Memory B cell (primary cell): ENCODE results near the gene CLRN1.
"Not testable (repeated sequence)": the region's sequence is repeated elsewhere in the genome, so short reads cannot be mapped to it uniquely, and the experiment has no call there.

ENCODE experiments used
- ATAC-seq: fragments of 150-1000 bp; cut with Tn5 transposase; 2 replicates; pipeline ENCODE4 v1.10.0; 2021; ENCODE audit warnings: low read depth, mild to moderate bottlenecking, moderate library complexity
- DNase-seq, 2 donors: peaks; one replicate each; pipeline ENCODE4 v3.0.0; 2022; ENCODE audit warnings: low spot score in 2 of 2
- H3K27ac Mint-ChIP-seq: one replicate; pipeline ENCODE4 v1.8.0; 2022; ENCODE audit warnings: mild to moderate bottlenecking, moderate library complexity, mixed read lengths
- H3K27me3 Mint-ChIP-seq: one replicate; pipeline ENCODE4 v1.8.0; 2022; ENCODE audit warnings: mixed read lengths
- H3K36me3 Mint-ChIP-seq: one replicate; pipeline ENCODE4 v1.8.0; 2022; ENCODE audit warnings: mild to moderate bottlenecking, mixed read lengths
- H3K4me1 Mint-ChIP-seq: one replicate; pipeline ENCODE4 v1.8.0; 2022; ENCODE audit warnings: mixed read lengths
- H3K4me3 Mint-ChIP-seq: one replicate; pipeline ENCODE4 v1.8.0; 2022; ENCODE audit warnings: mild to moderate bottlenecking, moderate library complexity, mixed read lengths
- H3K9me3 Mint-ChIP-seq: one replicate; pipeline ENCODE4 v1.8.0; 2022; ENCODE audit warnings: mixed read lengths

The CLRN1 gene

DNA sequence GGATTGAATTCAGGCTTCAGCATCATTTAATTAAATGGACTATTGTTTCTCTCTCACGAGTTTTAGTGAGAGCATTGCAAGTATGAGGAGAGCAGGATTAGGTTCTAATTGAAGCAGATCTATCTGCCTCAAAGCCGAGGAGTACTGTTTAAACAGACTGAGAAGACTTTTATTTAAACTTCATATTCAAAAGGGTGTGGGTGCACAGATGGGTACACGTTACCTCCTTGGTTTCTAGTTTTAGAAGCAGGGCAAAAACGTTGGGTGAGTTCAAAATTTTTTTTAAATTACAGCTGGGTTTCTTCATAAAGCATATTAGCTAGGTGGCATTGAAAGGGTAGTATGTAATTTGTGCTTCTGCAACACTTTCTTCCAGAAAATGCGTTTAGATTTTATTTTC, 26.5 kb upstream of the CLRN1 start:
- DNase-seq, result no peak
- no peaks in the 10 kb centered on the region for H3K36me3 Mint-ChIP-seq
- no peak overlapping the region for H3K27ac Mint-ChIP-seq
- peaks cover 13% of the 10 kb centered on the region for H3K27me3 Mint-ChIP-seq
- H3K4me1 Mint-ChIP-seq, result no peaks in the 10 kb centered on the region
- peaks cover 5% of the 10 kb centered on the region for H3K9me3 Mint-ChIP-seq
- no peak for ATAC-seq
- no peak overlapping the region for H3K4me3 Mint-ChIP-seq

DNA sequence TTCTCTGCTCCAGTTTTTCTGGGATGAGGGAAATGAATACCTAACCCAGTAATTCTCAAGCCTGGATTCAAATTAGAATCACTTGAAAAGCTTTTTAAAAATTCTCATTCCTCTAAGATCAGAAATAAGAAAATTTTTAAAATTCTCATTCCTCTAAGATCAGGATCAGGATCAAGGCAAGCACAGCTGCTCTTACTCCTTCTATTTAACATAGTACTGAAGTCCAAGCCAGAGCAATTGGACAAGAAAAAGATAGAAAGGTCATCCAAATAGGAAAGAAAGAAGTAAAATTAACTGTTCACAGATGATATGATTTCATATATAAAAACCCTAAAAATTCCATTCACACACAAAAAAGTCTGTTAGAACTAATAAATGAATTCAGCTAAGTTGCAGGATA, 24.2 kb upstream of the CLRN1 start:
- ATAC-seq (no peak), DNase-seq (no peak)
- H3K9me3 Mint-ChIP-seq, result peaks cover 5% of the 10 kb centered on the region
- H3K27me3 Mint-ChIP-seq, result peaks cover 20% of the 10 kb centered on the region
- no peak overlapping the region for H3K27ac Mint-ChIP-seq
- no peak overlapping the region for H3K4me3 Mint-ChIP-seq
- no peaks in the 10 kb centered on the region for H3K36me3 Mint-ChIP-seq
- H3K4me1 Mint-ChIP-seq, result no peaks in the 10 kb centered on the region

DNA sequence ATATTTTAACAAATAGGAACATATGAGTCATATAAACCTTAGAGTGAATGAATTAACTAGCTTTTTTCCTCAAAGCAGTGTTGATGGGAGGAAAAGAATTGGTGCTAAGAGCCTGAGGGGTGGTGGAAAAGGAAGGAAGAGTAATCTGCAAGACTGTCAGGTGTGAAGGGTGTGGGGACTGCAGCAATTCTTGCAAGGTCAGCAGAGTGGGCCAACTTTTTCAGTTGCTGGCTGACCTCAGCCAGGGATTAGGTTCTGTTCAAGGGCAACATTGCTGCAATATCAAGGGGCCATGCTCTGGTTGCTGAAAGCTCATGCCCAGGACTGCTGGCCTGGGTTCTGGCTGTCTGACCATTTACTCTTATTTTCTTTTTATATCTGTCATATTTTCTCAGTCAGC, 23.0 kb upstream of the CLRN1 start:
- Mint-ChIP-seq H3K27me3 (peaks cover 18% of the 10 kb centered on the region), H3K36me3 (no peaks in the 10 kb centered on the region), H3K27ac (no peak overlapping the region), H3K4me1 (no peaks in the 10 kb centered on the region), H3K9me3 (peaks cover 5% of the 10 kb centered on the region), H3K4me3 (no peak overlapping the region)
- ATAC-seq (no peak), DNase-seq (no peak)

DNA sequence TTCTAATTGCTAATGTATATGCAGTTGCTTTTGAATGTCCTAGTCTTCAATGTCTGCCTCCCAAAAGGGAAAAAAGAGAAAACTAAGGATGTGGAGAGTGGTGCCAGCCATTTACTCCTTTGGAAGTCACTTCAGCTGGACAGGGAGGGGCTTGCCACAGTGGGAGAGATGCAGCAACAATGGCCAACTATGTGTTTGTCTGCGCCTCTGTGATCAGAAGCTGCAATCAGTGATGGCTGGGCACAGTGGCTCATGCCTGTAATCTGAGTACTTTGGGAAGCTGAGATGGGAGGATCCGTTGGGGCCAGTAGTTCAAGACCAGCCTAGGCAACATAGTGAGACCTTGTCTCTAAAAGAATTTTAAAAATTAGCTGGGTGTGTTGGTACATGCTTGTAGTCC, 16.7 kb upstream of the CLRN1 start:
- Mint-ChIP-seq H3K4me3 (no peak overlapping the region), H3K4me1 (peaks cover 2% of the 10 kb centered on the region), H3K36me3 (peaks cover 2% of the 10 kb centered on the region), H3K9me3 (peaks cover 10% of the 10 kb centered on the region), H3K27me3 (peaks cover 10% of the 10 kb centered on the region), H3K27ac (no peak overlapping the region)
- DNase-seq (no peak), ATAC-seq (no peak)

DNA sequence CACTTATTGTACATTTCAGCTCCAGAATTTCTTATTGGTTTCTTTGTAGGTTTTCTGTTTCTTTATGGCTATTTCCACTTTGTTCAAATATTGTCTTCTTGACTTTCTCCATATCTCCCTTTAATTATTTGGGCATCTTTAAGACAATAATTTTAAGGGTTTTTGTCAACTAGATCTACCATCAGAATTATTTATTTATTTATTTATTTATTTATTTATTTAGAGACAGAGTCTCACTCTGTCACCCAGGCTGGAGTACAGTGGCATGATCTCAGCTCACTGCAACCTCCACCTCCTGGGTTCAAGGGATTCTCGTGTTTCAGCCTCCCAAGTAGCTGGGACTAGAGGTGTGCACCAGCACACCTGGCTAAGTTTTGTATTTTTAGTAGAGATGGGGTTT, 15.9 kb upstream of the CLRN1 start:
- not testable (repeated sequence) for DNase-seq, H3K4me1 Mint-ChIP-seq, ATAC-seq, H3K4me3 Mint-ChIP-seq, H3K36me3 Mint-ChIP-seq, H3K9me3 Mint-ChIP-seq, H3K27me3 Mint-ChIP-seq, H3K27ac Mint-ChIP-seq

DNA sequence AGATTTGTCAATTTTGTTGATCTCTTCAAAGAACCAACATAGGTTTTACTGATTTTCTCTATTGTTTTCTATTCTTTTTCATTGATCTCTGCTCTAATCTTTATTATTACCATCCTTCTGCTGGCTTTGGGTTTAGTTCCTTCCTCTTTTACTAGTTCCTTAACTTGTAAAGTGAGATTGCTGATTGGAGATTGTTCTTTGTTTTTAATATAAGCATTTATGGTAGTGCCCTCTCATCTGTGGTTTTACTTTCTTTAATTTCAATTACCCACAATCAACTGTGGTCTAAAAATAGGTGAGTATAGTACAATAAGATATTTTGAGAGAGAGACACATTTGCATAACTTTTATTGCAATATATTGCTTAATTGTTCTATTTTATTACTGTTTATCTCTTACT, 13.2 kb upstream of the CLRN1 start:
- Mint-ChIP-seq H3K4me3 (no peak overlapping the region), H3K4me1 (peaks cover 2% of the 10 kb centered on the region), H3K27ac (no peak overlapping the region), H3K9me3 (peaks cover 10% of the 10 kb centered on the region), H3K36me3 (peaks cover 2% of the 10 kb centered on the region), H3K27me3 (peaks cover 3% of the 10 kb centered on the region)
- DNase-seq (no peak), ATAC-seq (no peak)

DNA sequence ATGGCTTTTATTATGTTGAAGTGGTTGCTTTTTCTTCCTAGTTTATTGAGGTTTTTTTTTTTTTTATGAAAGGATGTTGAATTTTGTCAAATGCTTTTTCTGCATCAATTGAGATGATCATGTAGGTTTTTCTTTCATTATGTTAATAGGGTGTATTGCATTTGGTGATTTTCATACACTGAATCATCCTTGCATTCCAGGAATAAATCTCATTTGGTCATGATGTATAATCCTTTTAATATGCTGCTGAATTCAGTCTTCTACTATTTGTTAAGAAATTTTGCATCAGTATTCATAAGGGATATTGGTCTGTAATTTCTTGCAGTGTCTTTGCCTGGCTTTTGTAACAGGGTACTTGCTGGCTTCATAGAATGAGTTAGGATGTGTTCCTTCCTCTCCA, 11.5 kb upstream of the CLRN1 start:
- Mint-ChIP-seq H3K9me3 (peaks cover 10% of the 10 kb centered on the region), H3K36me3 (peaks cover 2% of the 10 kb centered on the region), H3K4me3 (no peak overlapping the region), H3K27ac (no peak overlapping the region), H3K4me1 (peaks cover 2% of the 10 kb centered on the region), H3K27me3 (peaks cover 3% of the 10 kb centered on the region)
- ATAC-seq, result no peak
- DNase-seq, result no peak

DNA sequence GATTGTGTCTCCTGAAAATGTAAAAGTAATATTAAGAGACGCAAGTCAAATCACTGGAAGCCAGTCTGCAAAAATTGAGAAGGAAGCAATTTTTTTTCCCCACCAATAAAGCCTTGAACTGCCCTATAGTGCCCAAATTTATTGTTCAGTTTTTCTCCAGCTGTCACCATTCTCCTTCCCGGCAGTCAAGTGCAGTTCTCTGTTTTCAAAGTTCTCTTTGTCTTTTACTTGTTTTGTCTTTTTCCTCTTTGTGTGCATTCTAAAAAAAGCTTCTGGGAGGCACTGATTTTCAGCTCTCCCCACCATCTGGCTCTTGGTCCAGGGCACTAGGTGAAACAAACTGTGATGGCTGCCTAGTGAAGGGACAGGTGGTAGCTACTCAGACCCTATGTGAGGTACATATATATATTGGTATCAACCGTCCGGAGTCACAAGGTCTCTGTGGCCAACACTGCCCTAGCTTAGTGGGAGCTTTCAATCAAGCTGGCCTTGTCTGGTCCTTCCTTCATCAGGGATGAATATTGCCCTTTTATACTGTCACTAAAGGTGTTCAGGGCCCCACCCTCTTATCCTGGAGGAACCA, 6.1 kb upstream of the CLRN1 start:
- no peaks in the 10 kb centered on the region for H3K9me3 Mint-ChIP-seq
- peaks cover 6% of the 10 kb centered on the region for H3K27me3 Mint-ChIP-seq
- H3K4me3 Mint-ChIP-seq, result no peak overlapping the region
- no peaks in the 10 kb centered on the region for H3K36me3 Mint-ChIP-seq
- no peak for DNase-seq
- H3K4me1 Mint-ChIP-seq, result no peaks in the 10 kb centered on the region
- H3K27ac Mint-ChIP-seq, result no peak overlapping the region
- ATAC-seq, result no peak

DNA sequence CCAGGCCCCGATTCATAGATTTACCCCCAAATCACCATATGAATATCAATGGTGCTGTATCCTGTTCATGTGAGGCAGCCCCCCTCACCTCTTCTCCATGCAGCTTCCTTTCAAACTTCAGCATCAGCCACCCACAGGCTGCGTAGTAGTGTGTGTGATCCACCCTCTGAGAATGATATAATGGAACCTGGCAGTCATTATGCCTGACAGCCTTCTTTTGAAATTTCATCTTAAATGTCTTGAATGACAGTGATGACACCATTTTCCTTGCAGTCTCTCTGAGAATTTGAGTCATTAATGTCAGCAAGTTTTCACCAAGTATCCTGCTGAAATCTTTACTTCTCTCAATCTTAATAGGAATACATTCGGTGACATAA, 3.5 kb upstream of the CLRN1 start:
- no peaks in the 10 kb centered on the region for H3K4me1 Mint-ChIP-seq
- DNase-seq, result no peak
- no peak overlapping the region for H3K4me3 Mint-ChIP-seq
- peaks cover 7% of the 10 kb centered on the region for H3K27me3 Mint-ChIP-seq
- no peak for ATAC-seq
- H3K9me3 Mint-ChIP-seq, result no peaks in the 10 kb centered on the region
- no peaks in the 10 kb centered on the region for H3K36me3 Mint-ChIP-seq
- H3K27ac Mint-ChIP-seq, result no peak overlapping the region

DNA sequence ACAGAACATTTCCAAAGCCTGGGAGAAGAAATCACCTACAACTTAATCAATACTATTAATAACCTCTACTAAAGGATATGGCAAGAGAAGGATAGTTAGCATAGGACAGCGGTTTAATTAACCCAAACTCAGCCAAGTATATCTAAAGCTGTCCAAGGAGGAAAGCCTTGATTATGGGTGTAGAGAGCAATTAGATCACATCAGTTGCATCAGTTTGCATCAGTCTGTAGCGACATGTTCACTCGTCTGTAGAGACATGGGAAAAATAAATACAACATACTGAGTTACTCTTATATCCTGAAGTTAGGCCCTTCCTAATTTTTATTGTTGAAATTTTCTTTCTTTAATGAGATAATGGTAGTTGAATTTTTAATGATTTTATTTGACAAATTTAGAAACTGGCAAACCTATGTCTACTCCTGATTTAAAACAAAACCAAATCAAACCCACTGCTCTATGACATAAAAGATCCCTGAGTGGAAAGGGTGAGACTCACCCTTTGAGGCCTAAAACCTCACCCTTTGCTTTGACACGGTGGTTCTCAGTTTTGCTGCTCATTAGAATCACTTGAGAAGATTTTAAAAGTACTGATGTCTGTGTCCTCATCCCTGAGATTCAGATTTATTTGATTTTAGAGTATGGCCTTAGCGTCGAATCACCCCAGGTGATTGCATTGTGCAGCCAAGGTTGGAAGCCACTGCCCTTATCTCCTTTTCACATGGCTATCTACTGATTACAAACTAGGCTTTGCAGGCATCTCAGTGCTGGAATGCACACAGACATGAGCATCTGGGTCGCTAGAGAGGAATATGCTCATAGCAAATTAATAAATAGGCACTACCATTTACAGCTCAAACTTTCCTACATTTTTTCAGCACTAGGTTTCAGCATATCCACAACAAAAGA, 2.8 kb upstream of the CLRN1 start:
- DNase-seq (no peak), ATAC-seq (no peak)
- Mint-ChIP-seq H3K4me1 (no peaks in the 10 kb centered on the region), H3K27ac (no peak overlapping the region), H3K36me3 (no peaks in the 10 kb centered on the region), H3K27me3 (peaks cover 7% of the 10 kb centered on the region), H3K9me3 (no peaks in the 10 kb centered on the region), H3K4me3 (no peak overlapping the region)

DNA sequence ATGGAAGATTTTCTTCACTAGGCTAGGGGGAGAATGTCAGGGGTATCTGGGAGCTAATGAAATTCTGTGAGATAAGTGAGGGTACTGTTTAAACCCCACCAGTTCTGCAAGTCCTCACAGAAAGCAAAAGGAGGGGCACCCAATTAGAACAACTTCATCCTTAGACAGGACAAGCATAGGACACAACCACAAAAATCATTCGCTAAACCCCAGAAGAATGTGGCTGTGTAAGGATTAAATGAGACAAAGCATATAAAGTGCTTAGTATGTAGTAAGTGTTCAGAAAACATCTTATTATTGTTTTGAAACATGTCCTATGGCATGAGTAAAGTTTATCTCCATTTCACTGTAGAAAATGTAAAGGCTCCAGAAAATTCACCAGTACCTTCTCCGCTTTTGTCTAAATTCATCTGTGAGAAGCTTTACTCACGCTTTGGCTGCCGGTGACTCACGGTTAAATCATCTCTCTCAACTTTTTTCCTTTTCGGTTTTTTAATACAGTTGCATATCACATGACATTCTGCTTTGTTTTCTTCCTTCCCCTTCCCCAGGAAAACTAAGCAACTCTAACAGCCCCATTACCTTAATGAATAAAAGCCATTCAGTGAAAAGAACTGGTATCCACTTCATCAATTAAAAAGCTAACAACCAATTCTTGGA, 1.7 kb downstream of the CLRN1 start:
- no peak overlapping the region for H3K4me3 Mint-ChIP-seq
- H3K27me3 Mint-ChIP-seq, result peaks cover 8% of the 10 kb centered on the region
- H3K4me1 Mint-ChIP-seq, result no peaks in the 10 kb centered on the region
- DNase-seq, result no peak
- no peak for ATAC-seq
- H3K27ac Mint-ChIP-seq, result no peak overlapping the region
- H3K36me3 Mint-ChIP-seq, result no peaks in the 10 kb centered on the region
- no peaks in the 10 kb centered on the region for H3K9me3 Mint-ChIP-seq

DNA sequence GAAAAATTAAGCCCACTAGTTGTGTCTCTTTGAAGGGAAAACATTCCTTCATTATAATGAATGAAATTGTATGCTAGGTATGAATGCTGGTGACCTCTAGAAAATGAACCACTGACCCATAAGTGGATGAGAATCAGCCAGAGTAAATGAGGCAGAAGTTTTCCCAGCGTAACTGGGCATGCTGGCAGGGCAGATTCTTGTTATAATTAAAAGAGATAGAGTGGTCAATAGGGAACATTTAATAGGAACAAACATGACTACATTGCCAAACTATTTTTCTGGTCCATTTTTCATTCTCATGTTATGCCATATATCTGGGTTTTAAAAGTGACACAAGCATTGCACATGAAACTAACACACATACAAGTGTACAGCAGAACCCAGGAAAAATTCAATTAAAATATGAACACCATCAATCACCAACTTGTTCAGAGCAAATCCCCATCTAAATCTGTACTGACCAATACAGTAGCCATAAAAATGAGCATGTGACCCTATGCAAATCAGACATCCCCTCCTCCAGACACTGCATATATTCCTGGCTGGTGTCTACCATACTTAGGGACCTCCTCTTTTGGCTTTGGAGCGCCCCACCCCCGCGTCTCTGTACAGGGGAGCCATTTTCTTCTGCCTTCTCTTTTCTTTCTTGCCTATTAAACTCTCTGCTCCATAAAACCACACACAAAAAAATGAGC, 4.0 kb downstream of the CLRN1 start:
- no peak overlapping the region for H3K27ac Mint-ChIP-seq
- H3K4me1 Mint-ChIP-seq, result no peaks in the 10 kb centered on the region
- ATAC-seq, result no peak
- DNase-seq, result no peak
- peaks cover 8% of the 10 kb centered on the region for H3K27me3 Mint-ChIP-seq
- H3K36me3 Mint-ChIP-seq, result no peaks in the 10 kb centered on the region
- no peak overlapping the region for H3K4me3 Mint-ChIP-seq
- no peaks in the 10 kb centered on the region for H3K9me3 Mint-ChIP-seq

DNA sequence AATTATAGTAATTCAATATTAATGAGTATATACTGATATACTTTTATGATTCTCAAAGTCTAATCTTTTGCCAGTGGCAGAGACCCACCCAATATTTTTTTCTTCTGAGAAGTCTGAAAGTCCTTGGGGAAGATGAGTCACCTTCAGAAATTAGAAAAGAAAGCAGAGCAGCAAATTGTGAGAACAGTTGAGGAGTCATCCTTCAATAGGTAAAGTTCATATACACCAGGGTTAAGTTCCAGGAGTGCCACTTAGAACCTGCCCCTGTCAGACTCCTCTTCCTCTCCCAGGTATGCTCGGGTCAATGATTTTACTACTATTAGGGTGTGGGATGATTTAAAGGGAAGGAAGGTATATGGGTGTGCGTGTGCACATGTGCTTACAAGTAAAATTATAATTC, 7.1 kb downstream of the CLRN1 start:
- H3K36me3 Mint-ChIP-seq, result no peaks in the 10 kb centered on the region
- no peak for DNase-seq
- H3K4me3 Mint-ChIP-seq, result no peak overlapping the region
- no peaks in the 10 kb centered on the region for H3K9me3 Mint-ChIP-seq
- peaks cover 14% of the 10 kb centered on the region for H3K27me3 Mint-ChIP-seq
- H3K27ac Mint-ChIP-seq, result no peak overlapping the region
- no peaks in the 10 kb centered on the region for H3K4me1 Mint-ChIP-seq
- ATAC-seq, result no peak

DNA sequence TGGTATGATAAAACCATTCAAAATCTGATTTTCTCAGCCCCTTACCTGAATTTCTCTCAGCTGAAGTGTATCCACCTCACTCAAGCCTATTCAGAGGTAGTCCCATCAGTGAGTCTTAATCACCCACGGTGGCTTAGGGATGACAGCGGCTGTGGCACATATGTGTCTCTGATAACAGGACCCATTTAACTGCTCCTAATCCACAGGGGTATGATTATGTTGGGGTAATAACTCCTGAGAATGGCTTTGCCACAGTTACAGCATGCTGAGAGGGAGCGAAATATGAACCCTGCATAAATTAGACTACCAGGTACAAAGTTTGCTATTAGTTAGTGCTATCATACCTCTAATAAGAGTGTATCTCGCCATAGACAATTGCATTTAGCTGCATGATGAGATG, 10.6 kb downstream of the CLRN1 start:
- no peak for DNase-seq
- no peaks in the 10 kb centered on the region for H3K9me3 Mint-ChIP-seq
- no peak overlapping the region for H3K27ac Mint-ChIP-seq
- no peaks in the 10 kb centered on the region for H3K4me1 Mint-ChIP-seq
- ATAC-seq, result no peak
- no peak overlapping the region for H3K4me3 Mint-ChIP-seq
- no peaks in the 10 kb centered on the region for H3K36me3 Mint-ChIP-seq
- peaks cover 24% of the 10 kb centered on the region for H3K27me3 Mint-ChIP-seq
